GM23338 (cell line): ENCODE data around the gene SLC2A13. TPM values are rescaled to one million over a fixed set of nuclear protein-coding genes. Genes with fewer than 3 reads are reported as not detected.

Source experiments
- ATAC-seq: fragments of 200-7000 bp; cut with Tn5 transposase; 3 replicates; pipeline ENCODE4 v1.9.1; 2020
- DNase-seq: peaks from one replicate; pipeline ENCODE4 v3.0.0-alpha.2; 2015; ENCODE audit warnings: low spot score
- H2AFZ ChIP-seq: fragments of 200-600 bp; sonication (generic); 2 replicates; pipeline ENCODE4 v1.8.0; 2016; ENCODE audit warnings: antibody characterized with exemption, mild to moderate bottlenecking, moderate library complexity
- H3F3A ChIP-seq: fragments of 200-600 bp; sonication (generic); replicated peaks from 2 replicates; pipeline ENCODE4 v1.8.0; 2017; ENCODE audit warnings: antibody characterized with exemption, mixed run types, low read depth
- H3K27ac ChIP-seq: fragments of 200-600 bp; sonication (generic); 2 replicates; pipeline ENCODE4 v1.6.1; 2016; ENCODE audit warnings: low read depth
- H3K27me3 ChIP-seq: fragments of 200-600 bp; sonication (generic); 2 replicates; pipeline ENCODE4 v1.8.0; 2016; ENCODE audit warnings: mild to moderate bottlenecking, mixed run types, moderate library complexity; ENCODE audit not compliant: insufficient read depth
- H3K36me3 ChIP-seq: fragments of 200-600 bp; sonication (generic); 2 replicates; pipeline ENCODE4 v1.8.0; 2016; ENCODE audit warnings: mild to moderate bottlenecking; ENCODE audit not compliant: insufficient read depth
- H3K4me1 ChIP-seq: fragments of 200-600 bp; sonication (generic); 2 replicates; pipeline ENCODE4 v1.8.0; 2016; ENCODE audit warnings: mild to moderate bottlenecking, moderate library complexity; ENCODE audit not compliant: insufficient read depth
- H3K4me2 ChIP-seq: fragments of 200-600 bp; sonication (generic); 2 replicates; pipeline ENCODE4 v1.7.1; 2017; ENCODE audit warnings: mixed run types
- H3K4me3 ChIP-seq: fragments of 200-600 bp; sonication (generic); 2 replicates; pipeline ENCODE4 v1.6.1; 2016; ENCODE audit warnings: mixed run types
- H3K79me2 ChIP-seq: fragments of 200-600 bp; sonication (generic); replicated peaks from 2 replicates; pipeline ENCODE4 v1.8.0; 2017; ENCODE audit warnings: mild to moderate bottlenecking; ENCODE audit not compliant: insufficient read depth
- H3K9me2 ChIP-seq: fragments of 200-600 bp; sonication (generic); 2 replicates; pipeline ENCODE4 v1.8.0; 2017; ENCODE audit not compliant: insufficient read depth
- H4K20me1 ChIP-seq: fragments of 200-600 bp; sonication (generic); replicated peaks from 2 replicates; pipeline ENCODE4 v1.8.0; 2017; ENCODE audit warnings: mild to moderate bottlenecking; ENCODE audit not compliant: insufficient read depth
- H3K27ac Mint-ChIP-seq: 2 replicates; pipeline ENCODE4 v1.8.0; 2020; ENCODE audit warnings: inconsistent platforms, mild to moderate bottlenecking, moderate library complexity, mixed read lengths
- H3K27me3 Mint-ChIP-seq: 3 replicates; pipeline ENCODE4 v1.8.0; 2022; ENCODE audit warnings: low read depth, mild to moderate bottlenecking, moderate library complexity, mixed read lengths, inconsistent platforms; ENCODE audit not compliant: insufficient read depth, poor library complexity
- H3K36me3 Mint-ChIP-seq: 3 replicates; pipeline ENCODE4 v1.8.0; 2021; ENCODE audit warnings: low read depth, mild to moderate bottlenecking, inconsistent platforms, moderate library complexity, mixed read lengths
- H3K4me1 Mint-ChIP-seq: 3 replicates; pipeline ENCODE4 v1.8.0; 2020; ENCODE audit warnings: mild to moderate bottlenecking, inconsistent platforms, mixed read lengths
- H3K4me3 Mint-ChIP-seq: 3 replicates; pipeline ENCODE4 v1.8.0; 2021; ENCODE audit warnings: moderate library complexity, mild to moderate bottlenecking, inconsistent platforms, mixed read lengths
- H3K9me3 Mint-ChIP-seq: 3 replicates; pipeline ENCODE4 v1.8.0; 2020; ENCODE audit warnings: moderate library complexity, mild to moderate bottlenecking, inconsistent platforms, mixed read lengths
- CREB1 ChIP-seq: fragments of 250-450 bp; sonication (Bioruptor Pico); IDR thresholded peaks from 2 replicates; pipeline ENCODE4 v1.5.0; 2020; ENCODE audit warnings: low read depth, mild to moderate bottlenecking, moderate library complexity
- CTCF ChIP-seq, 2 experiments: fragments of 200-600 bp in 1 of 2; sonication (generic) in 1 of 2; conservative IDR thresholded peaks; 2 replicates each; pipeline versions ENCODE4 v1.5.1 to v1.6.1; 2016 to 2017; ENCODE audit warnings: antibody characterized with exemption in 2 of 2, low read depth in 2 of 2, mild to moderate bottlenecking in 2 of 2, moderate library complexity in 1 of 2
- ETS1 ChIP-seq: IDR thresholded peaks from 2 replicates; pipeline ENCODE4 v1.6.1; 2016; ENCODE audit warnings: antibody characterized with exemption
- EZH2 ChIP-seq: fragments of 200-600 bp; sonication (generic); IDR thresholded peaks from one replicate; pipeline ENCODE4 v1.8.0; 2017; ENCODE audit warnings: antibody characterized with exemption, mild to moderate bottlenecking, low read depth; ENCODE audit not compliant: unreplicated experiment
- EZH2phosphoT487 ChIP-seq: fragments of 200-600 bp; sonication (generic); IDR thresholded peaks from one replicate; pipeline ENCODE4 v1.8.1; 2018; ENCODE audit warnings: antibody characterized with exemption; ENCODE audit not compliant: unreplicated experiment
- JUNB ChIP-seq: IDR thresholded peaks from one replicate; pipeline ENCODE4 v1.6.1; 2016; ENCODE audit warnings: antibody characterized with exemption; ENCODE audit not compliant: unreplicated experiment
- NANOG ChIP-seq: IDR thresholded peaks from 2 replicates; pipeline ENCODE4 v1.6.1; 2016; ENCODE audit warnings: antibody characterized with exemption, borderline replicate concordance
- POLR2AphosphoS5 ChIP-seq: IDR thresholded peaks from 2 replicates; pipeline ENCODE4 v1.6.1; 2016; ENCODE audit warnings: antibody characterized with exemption, low read depth
- STAT1 ChIP-seq: IDR thresholded peaks from one replicate; pipeline ENCODE4 v1.6.1; 2016; ENCODE audit warnings: antibody characterized with exemption; ENCODE audit not compliant: unreplicated experiment
- ZNF114 ChIP-seq: fragments of 250-450 bp; sonication (Bioruptor Pico); IDR thresholded peaks from 2 replicates; pipeline ENCODE4 v1.5.0; 2020; ENCODE audit warnings: mild to moderate bottlenecking, moderate library complexity
- ZNF331 ChIP-seq: fragments of 250-450 bp; sonication (Bioruptor Pico); IDR thresholded peaks from 2 replicates; pipeline ENCODE4 v1.5.0; 2020; ENCODE audit warnings: low read depth, mild to moderate bottlenecking, moderate library complexity
- polyA plus RNA-seq: library from polyadenylated mRNA; unstranded; fragments of >200 nt; fragmentation: Nextera tagmentation; extraction: Ambion mirVana; gene quantifications from 2 replicates; pipeline ENCODE4 v1.2.1, GENCODE V29; 2016
- total RNA-seq: library from RNA; depleted of rRNA; stranded (reverse); fragments of >200 nt; shearing (Covaris generic); gene quantifications from 2 replicates; pipeline ENCODE4 v1.2.3, GENCODE V29; 2014
- TF ChIP-seq, protein P1 (sequence below): IDR thresholded peaks from one replicate; pipeline ENCODE4 v1.6.1; 2018; ENCODE audit warnings: antibody characterized with exemption; ENCODE audit not compliant: unreplicated experiment
- TF ChIP-seq, protein P2 (sequence below): fragments of 250-450 bp; sonication (Bioruptor Pico); IDR thresholded peaks from 2 replicates; pipeline ENCODE4 v1.5.0; 2020; ENCODE audit warnings: mild to moderate bottlenecking, moderate library complexity

The SLC2A13 gene
- total and polyA plus RNA-seq, 2 experiments from 2014 or later = 6.8 to 22.7 TPM

- no peak for DNase-seq
- no peaks in the 10 kb centered on the region for H3K27me3 ChIP-seq
- H3K4me1 Mint-ChIP-seq = peaks cover 3% of the 10 kb centered on the region; the same call in 1 of the 3 replicates
- no peaks in the 10 kb centered on the region for H3K9me2 ChIP-seq
- H3K27me3 Mint-ChIP-seq = no peaks in the 10 kb centered on the region
- H3K36me3 ChIP-seq = no peaks in the 10 kb centered on the region
- no peak overlapping the region for H3K4me3 ChIP-seq
- no peaks in the 10 kb centered on the region for H3K4me1 ChIP-seq
- H3K4me3 Mint-ChIP-seq = no peak overlapping the region
- H2AFZ ChIP-seq = no peak overlapping the region
- peaks cover 6% of the 10 kb centered on the region; the same call in 2 of the 3 replicates for H3K9me3 Mint-ChIP-seq
- TF ChIP-seq, protein P1, sequence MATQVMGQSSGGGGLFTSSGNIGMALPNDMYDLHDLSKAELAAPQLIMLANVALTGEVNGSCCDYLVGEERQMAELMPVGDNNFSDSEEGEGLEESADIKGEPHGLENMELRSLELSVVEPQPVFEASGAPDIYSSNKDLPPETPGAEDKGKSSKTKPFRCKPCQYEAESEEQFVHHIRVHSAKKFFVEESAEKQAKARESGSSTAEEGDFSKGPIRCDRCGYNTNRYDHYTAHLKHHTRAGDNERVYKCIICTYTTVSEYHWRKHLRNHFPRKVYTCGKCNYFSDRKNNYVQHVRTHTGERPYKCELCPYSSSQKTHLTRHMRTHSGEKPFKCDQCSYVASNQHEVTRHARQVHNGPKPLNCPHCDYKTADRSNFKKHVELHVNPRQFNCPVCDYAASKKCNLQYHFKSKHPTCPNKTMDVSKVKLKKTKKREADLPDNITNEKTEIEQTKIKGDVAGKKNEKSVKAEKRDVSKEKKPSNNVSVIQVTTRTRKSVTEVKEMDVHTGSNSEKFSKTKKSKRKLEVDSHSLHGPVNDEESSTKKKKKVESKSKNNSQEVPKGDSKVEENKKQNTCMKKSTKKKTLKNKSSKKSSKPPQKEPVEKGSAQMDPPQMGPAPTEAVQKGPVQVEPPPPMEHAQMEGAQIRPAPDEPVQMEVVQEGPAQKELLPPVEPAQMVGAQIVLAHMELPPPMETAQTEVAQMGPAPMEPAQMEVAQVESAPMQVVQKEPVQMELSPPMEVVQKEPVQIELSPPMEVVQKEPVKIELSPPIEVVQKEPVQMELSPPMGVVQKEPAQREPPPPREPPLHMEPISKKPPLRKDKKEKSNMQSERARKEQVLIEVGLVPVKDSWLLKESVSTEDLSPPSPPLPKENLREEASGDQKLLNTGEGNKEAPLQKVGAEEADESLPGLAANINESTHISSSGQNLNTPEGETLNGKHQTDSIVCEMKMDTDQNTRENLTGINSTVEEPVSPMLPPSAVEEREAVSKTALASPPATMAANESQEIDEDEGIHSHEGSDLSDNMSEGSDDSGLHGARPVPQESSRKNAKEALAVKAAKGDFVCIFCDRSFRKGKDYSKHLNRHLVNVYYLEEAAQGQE = no peak
- no peak for TF ChIP-seq EZH2phosphoT487
- TF ChIP-seq, protein P2, sequence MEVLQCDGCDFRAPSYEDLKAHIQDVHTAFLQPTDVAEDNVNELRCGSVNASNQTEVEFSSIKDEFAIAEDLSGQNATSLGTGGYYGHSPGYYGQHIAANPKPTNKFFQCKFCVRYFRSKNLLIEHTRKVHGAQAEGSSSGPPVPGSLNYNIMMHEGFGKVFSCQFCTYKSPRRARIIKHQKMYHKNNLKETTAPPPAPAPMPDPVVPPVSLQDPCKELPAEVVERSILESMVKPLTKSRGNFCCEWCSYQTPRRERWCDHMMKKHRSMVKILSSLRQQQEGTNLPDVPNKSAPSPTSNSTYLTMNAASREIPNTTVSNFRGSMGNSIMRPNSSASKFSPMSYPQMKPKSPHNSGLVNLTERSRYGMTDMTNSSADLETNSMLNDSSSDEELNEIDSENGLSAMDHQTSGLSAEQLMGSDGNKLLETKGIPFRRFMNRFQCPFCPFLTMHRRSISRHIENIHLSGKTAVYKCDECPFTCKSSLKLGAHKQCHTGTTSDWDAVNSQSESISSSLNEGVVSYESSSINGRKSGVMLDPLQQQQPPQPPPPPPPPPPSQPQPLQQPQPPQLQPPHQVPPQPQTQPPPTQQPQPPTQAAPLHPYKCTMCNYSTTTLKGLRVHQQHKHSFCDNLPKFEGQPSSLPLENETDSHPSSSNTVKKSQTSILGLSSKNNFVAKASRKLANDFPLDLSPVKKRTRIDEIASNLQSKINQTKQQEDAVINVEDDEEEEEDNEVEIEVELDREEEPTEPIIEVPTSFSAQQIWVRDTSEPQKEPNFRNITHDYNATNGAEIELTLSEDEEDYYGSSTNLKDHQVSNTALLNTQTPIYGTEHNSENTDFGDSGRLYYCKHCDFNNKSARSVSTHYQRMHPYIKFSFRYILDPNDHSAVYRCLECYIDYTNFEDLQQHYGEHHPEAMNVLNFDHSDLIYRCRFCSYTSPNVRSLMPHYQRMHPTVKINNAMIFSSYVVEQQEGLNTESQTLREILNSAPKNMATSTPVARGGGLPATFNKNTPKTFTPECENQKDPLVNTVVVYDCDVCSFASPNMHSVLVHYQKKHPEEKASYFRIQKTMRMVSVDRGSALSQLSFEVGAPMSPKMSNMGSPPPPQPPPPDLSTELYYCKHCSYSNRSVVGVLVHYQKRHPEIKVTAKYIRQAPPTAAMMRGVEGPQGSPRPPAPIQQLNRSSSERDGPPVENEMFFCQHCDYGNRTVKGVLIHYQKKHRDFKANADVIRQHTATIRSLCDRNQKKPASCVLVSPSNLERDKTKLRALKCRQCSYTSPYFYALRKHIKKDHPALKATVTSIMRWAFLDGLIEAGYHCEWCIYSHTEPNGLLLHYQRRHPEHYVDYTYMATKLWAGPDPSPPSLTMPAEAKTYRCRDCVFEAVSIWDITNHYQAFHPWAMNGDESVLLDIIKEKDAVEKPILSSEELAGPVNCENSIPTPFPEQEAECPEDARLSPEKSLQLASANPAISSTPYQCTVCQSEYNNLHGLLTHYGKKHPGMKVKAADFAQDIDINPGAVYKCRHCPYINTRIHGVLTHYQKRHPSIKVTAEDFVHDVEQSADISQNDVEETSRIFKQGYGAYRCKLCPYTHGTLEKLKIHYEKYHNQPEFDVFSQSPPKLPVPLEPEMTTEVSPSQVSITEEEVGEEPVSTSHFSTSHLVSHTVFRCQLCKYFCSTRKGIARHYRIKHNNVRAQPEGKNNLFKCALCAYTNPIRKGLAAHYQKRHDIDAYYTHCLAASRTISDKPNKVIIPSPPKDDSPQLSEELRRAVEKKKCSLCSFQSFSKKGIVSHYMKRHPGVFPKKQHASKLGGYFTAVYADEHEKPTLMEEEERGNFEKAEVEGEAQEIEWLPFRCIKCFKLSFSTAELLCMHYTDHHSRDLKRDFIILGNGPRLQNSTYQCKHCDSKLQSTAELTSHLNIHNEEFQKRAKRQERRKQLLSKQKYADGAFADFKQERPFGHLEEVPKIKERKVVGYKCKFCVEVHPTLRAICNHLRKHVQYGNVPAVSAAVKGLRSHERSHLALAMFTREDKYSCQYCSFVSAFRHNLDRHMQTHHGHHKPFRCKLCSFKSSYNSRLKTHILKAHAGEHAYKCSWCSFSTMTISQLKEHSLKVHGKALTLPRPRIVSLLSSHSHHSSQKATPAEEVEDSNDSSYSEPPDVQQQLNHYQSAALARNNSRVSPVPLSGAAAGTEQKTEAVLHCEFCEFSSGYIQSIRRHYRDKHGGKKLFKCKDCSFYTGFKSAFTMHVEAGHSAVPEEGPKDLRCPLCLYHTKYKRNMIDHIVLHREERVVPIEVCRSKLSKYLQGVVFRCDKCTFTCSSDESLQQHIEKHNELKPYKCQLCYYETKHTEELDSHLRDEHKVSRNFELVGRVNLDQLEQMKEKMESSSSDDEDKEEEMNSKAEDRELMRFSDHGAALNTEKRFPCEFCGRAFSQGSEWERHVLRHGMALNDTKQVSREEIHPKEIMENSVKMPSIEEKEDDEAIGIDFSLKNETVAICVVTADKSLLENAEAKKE (CRISPR knock-in tag) = no peak
- TF ChIP-seq EZH2 = no peak
- no peak for TF ChIP-seq POLR2AphosphoS5
- TF ChIP-seq CREB1 (CRISPR knock-in tag) = no peak
- TF ChIP-seq NANOG = no peak
- no peak for TF ChIP-seq CTCF (conservative IDR thresholded peaks at IDR 0.05; ENCODE audit: low read depth in 2 of 2)
- no peak for TF ChIP-seq JUNB
- no peak for TF ChIP-seq ZNF114 (CRISPR knock-in tag)
- TF ChIP-seq STAT1 = no peak
- no peak for TF ChIP-seq ZNF331 (CRISPR knock-in tag)
- no peak for TF ChIP-seq ETS1
- ATAC-seq = no peak
- H3F3A ChIP-seq = no peaks in the 10 kb centered on the region
- no peak overlapping the region for H3K27ac Mint-ChIP-seq
- 0 out of 2 replicates have a peak, but pooled peaks cover 6% of the 10 kb centered on the region for H4K20me1 ChIP-seq
- no peaks in the 10 kb centered on the region; the same call in 1 of the 2 replicates for H3K79me2 ChIP-seq
- no peak overlapping the region for H3K4me2 ChIP-seq
- peaks cover 9% of the 10 kb centered on the region for H3K36me3 Mint-ChIP-seq
- H3K27ac ChIP-seq = no peak overlapping the region
Observed at GRCh38 chr12:39966256-39966655, 139.6 kb downstream of the SLC2A13 start.
